Measurements from ENCODE around the gene TRIM8. TPM values are rescaled to one million over a fixed set of nuclear protein-coding genes. Genes with fewer than 3 reads are reported as not detected.
"Not testable (repeated sequence)": the region's sequence is repeated elsewhere in the genome, so short reads cannot be mapped to it uniquely, and the experiment has no call there.

The TRIM8 gene
- polyA plus RNA-seq, 1 donor, result 56.3 TPM

DNA sequence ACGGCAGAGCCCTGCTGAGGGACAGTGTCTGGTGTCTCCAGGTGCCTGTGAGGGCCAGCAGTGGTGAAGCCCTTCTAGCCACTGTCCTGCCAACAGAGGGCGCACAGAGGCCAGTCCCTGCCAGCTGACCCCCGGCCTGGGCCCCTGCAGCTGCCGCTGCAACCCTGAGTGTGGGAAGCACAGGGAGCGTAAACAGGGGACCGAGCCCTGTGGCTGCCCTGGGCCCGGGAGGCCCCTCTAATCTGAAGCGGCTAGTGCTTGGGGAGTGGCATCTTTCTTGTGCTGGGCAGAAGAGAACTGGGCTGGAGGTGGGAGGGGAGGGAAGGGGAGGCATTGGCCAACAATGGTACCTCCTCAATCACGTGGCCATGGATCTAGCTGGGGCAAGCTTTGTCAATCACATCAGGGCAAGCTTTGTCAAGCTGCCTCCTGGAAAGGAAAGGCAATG, 34.6 kb downstream of the TRIM8 start:
- peak; percentile 49 to 74 for DNase-seq
- peaks cover 7% of the 10 kb centered on the region for H3K36me3 ChIP-seq (ENCODE audit: control insufficient read depth, insufficient read depth, low read length)
- H3K27ac ChIP-seq (ENCODE audit: low read length), result no peak overlapping the region
- no peaks in the 10 kb centered on the region for H3K9me3 ChIP-seq (ENCODE audit: control insufficient read depth, low read depth, low read length)
- no peaks in the 10 kb centered on the region for H3K27me3 ChIP-seq (ENCODE audit: control insufficient read depth, insufficient read depth, low read length)
- H3K4me1 ChIP-seq (ENCODE audit: control insufficient read depth, insufficient read depth, low read length), result peaks cover 32% of the 10 kb centered on the region
- no CpG with 5 or more reads among the region's 9 CpGs for WGBS (ENCODE audit: insufficient coverage, low lambda C conversion rate)
- H3K4me3 ChIP-seq (ENCODE audit: low read length), result no peak overlapping the region

DNA sequence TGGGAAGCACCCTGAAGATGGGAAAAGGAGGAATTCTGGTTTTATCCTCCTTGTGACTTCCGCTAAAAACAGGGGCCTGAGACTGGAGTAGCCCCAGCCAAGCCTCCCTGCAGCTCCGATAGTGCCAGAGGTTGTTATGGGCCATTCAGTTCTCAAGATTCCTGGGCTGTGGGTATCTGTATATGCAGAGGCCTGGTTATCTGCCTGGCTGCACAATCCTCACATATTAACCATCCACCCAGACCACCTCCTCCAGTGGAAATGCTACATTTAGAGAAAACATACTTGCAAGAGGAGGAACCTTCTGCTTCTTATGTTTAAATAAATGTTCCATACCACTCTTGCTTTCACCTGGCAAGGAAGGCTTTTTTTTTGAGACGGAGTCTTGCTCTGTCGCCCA, 35.3 kb downstream of the TRIM8 start:
- Histone ChIP-seq H3K27me3 (ENCODE audit: control insufficient read depth, insufficient read depth, low read length) (no peaks in the 10 kb centered on the region), H3K36me3 (ENCODE audit: control insufficient read depth, insufficient read depth, low read length) (peaks cover 7% of the 10 kb centered on the region), H3K4me3 (ENCODE audit: low read length) (no peak overlapping the region), H3K9me3 (ENCODE audit: control insufficient read depth, low read depth, low read length) (no peaks in the 10 kb centered on the region), H3K27ac (ENCODE audit: low read length) (no peak overlapping the region), H3K4me1 (ENCODE audit: control insufficient read depth, insufficient read depth, low read length) (peaks cover 24% of the 10 kb centered on the region)
- no CpG with 5 or more reads among the region's 4 CpGs for WGBS (ENCODE audit: insufficient coverage, low lambda C conversion rate)
- DNase-seq, result no peak

DNA sequence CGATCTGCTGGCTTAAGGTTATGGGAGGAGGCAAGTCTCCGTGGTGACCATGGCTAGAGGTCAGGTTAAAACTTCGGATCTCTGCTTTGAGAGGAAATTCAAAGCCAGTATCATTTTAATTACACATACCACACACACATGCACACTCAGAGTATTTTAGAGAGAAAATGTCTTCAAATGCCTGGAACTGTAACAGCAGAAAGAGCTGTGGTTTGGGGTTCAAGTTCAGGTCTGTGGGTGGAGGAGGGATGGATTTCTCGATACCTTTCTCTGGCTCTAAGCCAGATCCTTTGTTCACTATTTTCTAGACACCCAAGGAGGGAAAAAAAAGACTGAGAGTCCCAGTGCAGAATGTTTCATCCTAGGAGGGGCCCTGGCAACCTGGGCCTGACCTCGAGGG, 37.4 kb downstream of the TRIM8 start:
- no CpG with 5 or more reads among the region's 5 CpGs for WGBS (ENCODE audit: insufficient coverage, low lambda C conversion rate)
- Histone ChIP-seq H3K9me3 (ENCODE audit: control insufficient read depth, low read depth, low read length) (no peaks in the 10 kb centered on the region), H3K27me3 (ENCODE audit: control insufficient read depth, insufficient read depth, low read length) (no peaks in the 10 kb centered on the region), H3K4me3 (ENCODE audit: low read length) (no peak overlapping the region), H3K36me3 (ENCODE audit: control insufficient read depth, insufficient read depth, low read length) (peaks cover 11% of the 10 kb centered on the region), H3K27ac (ENCODE audit: low read length) (no peak overlapping the region), H3K4me1 (ENCODE audit: control insufficient read depth, insufficient read depth, low read length) (peaks cover 12% of the 10 kb centered on the region)
- no peak for DNase-seq

DNA sequence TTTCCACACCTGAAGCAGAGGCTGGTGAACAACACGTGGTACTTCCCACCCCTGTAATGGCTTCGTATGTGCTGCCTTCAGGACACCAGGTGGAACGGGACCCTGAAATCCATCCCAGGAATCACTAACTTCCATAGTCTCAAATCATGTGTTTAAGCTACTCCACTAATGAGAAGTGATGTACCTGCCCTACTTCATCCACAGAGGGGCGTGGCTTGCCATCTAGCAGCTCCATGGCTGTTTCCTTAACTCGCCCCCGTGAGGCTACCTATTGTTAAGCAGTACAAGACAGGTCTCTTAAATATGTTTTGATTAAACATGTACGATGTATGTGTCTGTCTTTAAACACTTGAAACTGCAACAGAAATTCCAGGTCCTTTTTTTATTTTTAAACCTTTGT, 38.1 kb downstream of the TRIM8 start:
- no peak overlapping the region for H3K27ac ChIP-seq (ENCODE audit: low read length)
- H3K4me3 ChIP-seq (ENCODE audit: low read length), result no peak overlapping the region
- no peak for DNase-seq
- no peaks in the 10 kb centered on the region for H3K9me3 ChIP-seq (ENCODE audit: control insufficient read depth, low read depth, low read length)
- 60% methylated on average over 1 of the region's 7 CpGs for WGBS (ENCODE audit: insufficient coverage, low lambda C conversion rate)
- H3K27me3 ChIP-seq (ENCODE audit: control insufficient read depth, insufficient read depth, low read length), result no peaks in the 10 kb centered on the region
- peaks cover 9% of the 10 kb centered on the region for H3K4me1 ChIP-seq (ENCODE audit: control insufficient read depth, insufficient read depth, low read length)
- H3K36me3 ChIP-seq (ENCODE audit: control insufficient read depth, insufficient read depth, low read length), result peaks cover 11% of the 10 kb centered on the region

DNA sequence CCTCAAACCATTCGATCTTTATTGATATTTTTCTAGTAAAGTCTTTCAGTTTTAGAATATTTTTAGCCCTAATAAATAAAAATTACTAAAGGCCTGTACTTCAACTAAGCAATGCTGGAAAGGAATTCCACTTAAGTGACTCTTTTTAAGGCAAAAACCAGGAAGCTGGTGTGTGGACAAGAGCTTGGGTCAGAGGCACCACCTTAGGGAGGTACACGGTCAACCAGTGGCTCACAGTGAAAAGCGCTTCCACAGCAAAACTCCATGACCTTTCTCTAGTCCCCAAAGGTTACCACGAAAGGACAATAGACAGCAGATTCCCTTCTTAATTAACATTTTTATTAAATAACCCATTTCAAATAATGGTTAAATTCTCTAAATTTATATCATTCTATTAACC, 38.7 kb downstream of the TRIM8 start:
- Histone ChIP-seq H3K36me3 (ENCODE audit: control insufficient read depth, insufficient read depth, low read length) (peaks cover 11% of the 10 kb centered on the region), H3K4me1 (ENCODE audit: control insufficient read depth, insufficient read depth, low read length) (peaks cover 9% of the 10 kb centered on the region), H3K27ac (ENCODE audit: low read length) (no peak overlapping the region), H3K4me3 (ENCODE audit: low read length) (no peak overlapping the region), H3K9me3 (ENCODE audit: control insufficient read depth, low read depth, low read length) (no peaks in the 10 kb centered on the region), H3K27me3 (ENCODE audit: control insufficient read depth, insufficient read depth, low read length) (no peaks in the 10 kb centered on the region)
- DNase-seq, result no peak
- 100% methylated on average over 1 of the region's 4 CpGs for WGBS (ENCODE audit: insufficient coverage, low lambda C conversion rate)

DNA sequence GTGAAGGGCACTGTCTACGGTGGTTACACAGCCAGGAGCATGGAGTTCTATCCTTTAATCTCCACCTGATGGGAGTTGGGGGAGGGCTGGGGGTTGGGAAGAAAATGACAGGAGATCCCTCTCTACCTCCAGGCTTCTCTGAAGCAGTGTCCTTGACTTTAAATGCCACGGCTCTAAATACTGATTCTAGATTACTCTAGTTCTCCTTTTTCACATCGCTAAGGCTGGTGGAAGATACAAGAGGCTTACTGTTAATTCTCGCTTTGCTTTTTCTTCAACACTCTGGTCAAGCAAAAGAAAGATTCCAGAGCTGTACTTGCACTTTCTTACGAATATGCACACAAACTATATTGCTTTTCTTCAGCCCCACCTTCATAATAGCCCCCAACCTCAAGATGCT, 39.5 kb downstream of the TRIM8 start:
- no peaks in the 10 kb centered on the region for H3K9me3 ChIP-seq (ENCODE audit: control insufficient read depth, low read depth, low read length)
- no peak overlapping the region for H3K27ac ChIP-seq (ENCODE audit: low read length)
- H3K4me1 ChIP-seq (ENCODE audit: control insufficient read depth, insufficient read depth, low read length), result peaks cover 5% of the 10 kb centered on the region
- H3K27me3 ChIP-seq (ENCODE audit: control insufficient read depth, insufficient read depth, low read length), result no peaks in the 10 kb centered on the region
- 90% methylated on average over 2 of the region's 5 CpGs for WGBS (ENCODE audit: insufficient coverage, low lambda C conversion rate)
- H3K4me3 ChIP-seq (ENCODE audit: low read length), result no peak overlapping the region
- peaks cover 11% of the 10 kb centered on the region for H3K36me3 ChIP-seq (ENCODE audit: control insufficient read depth, insufficient read depth, low read length)
- DNase-seq, result no peak

DNA sequence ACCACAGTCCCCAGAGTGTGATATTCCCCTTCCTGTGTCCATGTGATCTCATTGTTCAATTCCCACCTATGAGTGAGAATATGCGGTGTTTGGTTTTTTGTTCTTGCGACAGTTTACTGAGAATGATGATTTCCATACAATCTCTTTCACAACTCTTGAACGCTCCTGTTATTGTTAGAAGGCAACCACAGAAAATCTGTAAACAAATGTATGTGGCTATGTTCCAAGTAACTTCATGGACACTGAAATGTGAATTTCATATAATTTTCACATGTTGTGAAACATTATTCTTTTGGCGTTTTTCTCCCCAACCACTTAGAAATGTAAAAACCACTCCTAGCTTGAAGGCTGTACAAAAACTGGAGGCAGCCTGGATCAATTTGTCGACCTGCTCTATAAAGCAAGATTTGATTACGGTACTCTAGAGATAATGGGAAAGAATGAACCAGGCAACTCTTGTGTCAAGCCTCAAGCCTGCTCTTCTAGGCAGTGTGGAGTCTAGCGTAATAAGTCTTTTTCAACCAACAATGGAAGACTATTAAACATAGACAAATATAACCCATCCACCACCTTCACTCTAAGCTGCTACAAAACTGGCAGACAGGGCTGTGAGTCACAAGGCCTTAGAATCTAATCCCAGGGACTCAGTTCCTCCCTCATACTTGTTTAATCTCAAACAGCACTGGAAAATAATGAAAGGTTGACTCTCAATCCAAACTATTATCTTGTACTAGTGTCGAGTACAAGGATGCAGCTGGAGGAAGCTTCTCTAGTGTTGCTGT, 47.2 kb downstream of the TRIM8 start:
- H3K27ac ChIP-seq (ENCODE audit: low read length), result no peak overlapping the region

DNA sequence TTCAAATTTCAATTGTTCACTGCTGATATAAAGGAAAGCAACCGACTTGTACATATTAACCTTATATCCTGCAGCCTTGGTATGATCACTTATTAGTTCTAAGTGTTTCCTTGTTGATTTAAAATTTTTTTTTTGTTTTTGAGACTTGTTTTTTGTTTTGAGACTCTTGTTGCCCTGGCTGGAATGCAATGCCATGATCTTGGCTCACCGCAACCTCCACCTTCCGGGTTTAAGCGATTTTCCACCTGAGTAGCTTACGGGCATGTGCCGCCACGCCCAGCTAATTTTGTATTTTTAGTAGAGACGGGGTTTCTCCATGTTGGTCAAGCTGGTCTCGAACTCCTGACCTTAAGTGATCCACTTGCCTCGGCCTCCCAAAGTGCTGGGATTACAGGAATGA, 51.1 kb downstream of the TRIM8 start:
- H3K27me3 ChIP-seq (ENCODE audit: control insufficient read depth, insufficient read depth, low read length); H3K27ac ChIP-seq (ENCODE audit: low read length); H3K4me3 ChIP-seq (ENCODE audit: low read length); H3K9me3 ChIP-seq (ENCODE audit: control insufficient read depth, low read depth, low read length); H3K4me1 ChIP-seq (ENCODE audit: control insufficient read depth, insufficient read depth, low read length); DNase-seq: not testable (repeated sequence)
- no CpG with 5 or more reads among the region's 10 CpGs for WGBS (ENCODE audit: insufficient coverage, low lambda C conversion rate)
- peaks cover 17% of the 10 kb centered on the region for H3K36me3 ChIP-seq (ENCODE audit: control insufficient read depth, insufficient read depth, low read length)

More for the DNA sequence above, 47.2 kb downstream of the TRIM8 start:
- H3K27me3 ChIP-seq (ENCODE audit: control insufficient read depth, insufficient read depth, low read length), result no peaks in the 10 kb centered on the region
- H3K9me3 ChIP-seq (ENCODE audit: control insufficient read depth, low read depth, low read length), result no peaks in the 10 kb centered on the region
- DNase-seq, result no peak
- H3K4me3 ChIP-seq (ENCODE audit: low read length), result no peak overlapping the region
- H3K36me3 ChIP-seq (ENCODE audit: control insufficient read depth, insufficient read depth, low read length), result peaks cover under 1% of the 10 kb centered on the region
- no peaks in the 10 kb centered on the region for H3K4me1 ChIP-seq (ENCODE audit: control insufficient read depth, insufficient read depth, low read length)
- 100% methylated on average over 1 of the region's 8 CpGs for WGBS (ENCODE audit: insufficient coverage, low lambda C conversion rate)

DNA sequence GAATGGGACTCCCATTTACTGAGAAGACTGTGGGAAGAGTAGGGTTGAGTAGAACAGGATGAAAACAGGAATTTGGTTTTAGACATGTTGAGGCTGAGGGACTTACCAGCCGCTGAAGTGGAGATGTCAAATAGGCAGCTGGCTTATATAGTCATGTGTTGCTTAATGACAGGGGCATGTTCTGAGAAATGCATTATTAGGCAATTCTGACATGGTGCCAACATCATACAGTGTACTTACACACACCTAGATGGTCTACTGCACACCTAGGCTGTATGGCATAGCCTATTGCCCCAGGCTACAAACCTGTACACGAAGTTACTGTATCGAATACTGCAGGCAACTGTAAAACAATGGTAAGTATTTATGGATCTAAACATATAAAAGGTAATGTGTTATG, 52.5 kb downstream of the TRIM8 start:
- H3K36me3 ChIP-seq (ENCODE audit: control insufficient read depth, insufficient read depth, low read length), result peaks cover 17% of the 10 kb centered on the region

DNA sequence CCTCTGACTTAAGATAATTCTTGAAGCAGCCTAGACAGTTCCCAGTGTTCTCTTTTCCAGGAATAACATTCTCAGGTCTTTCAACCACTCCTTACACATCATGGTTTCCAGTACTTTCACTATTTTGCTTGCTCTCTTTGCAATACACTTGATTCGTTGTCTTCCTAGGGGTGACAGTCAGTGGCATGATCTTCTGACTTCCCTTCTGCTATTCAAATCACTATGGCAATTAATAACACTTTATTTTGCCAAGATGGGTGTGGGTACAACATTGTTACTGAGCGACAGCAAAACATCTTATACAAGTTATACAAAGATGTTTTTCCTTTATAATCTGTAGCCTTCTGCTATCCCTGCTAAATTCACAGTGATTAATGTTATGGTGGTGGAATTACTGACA, 54.6 kb downstream of the TRIM8 start:
- Histone ChIP-seq H3K9me3 (ENCODE audit: control insufficient read depth, low read depth, low read length) (no peaks in the 10 kb centered on the region), H3K27me3 (ENCODE audit: control insufficient read depth, insufficient read depth, low read length) (no peaks in the 10 kb centered on the region), H3K27ac (ENCODE audit: low read length) (no peak overlapping the region), H3K4me3 (ENCODE audit: low read length) (no peak overlapping the region), H3K4me1 (ENCODE audit: control insufficient read depth, insufficient read depth, low read length) (no peaks in the 10 kb centered on the region), H3K36me3 (ENCODE audit: control insufficient read depth, insufficient read depth, low read length) (peaks cover 17% of the 10 kb centered on the region)
- WGBS (ENCODE audit: insufficient coverage, low lambda C conversion rate), result 100% methylated on average over 1 of the region's 2 CpGs
- DNase-seq, result no peak

More for the DNA sequence above, 52.5 kb downstream of the TRIM8 start:
- no peaks in the 10 kb centered on the region for H3K9me3 ChIP-seq (ENCODE audit: control insufficient read depth, low read depth, low read length)
- H3K4me1 ChIP-seq (ENCODE audit: control insufficient read depth, insufficient read depth, low read length), result no peaks in the 10 kb centered on the region
- H3K27me3 ChIP-seq (ENCODE audit: control insufficient read depth, insufficient read depth, low read length), result no peaks in the 10 kb centered on the region
- H3K4me3 ChIP-seq (ENCODE audit: low read length), result no peak overlapping the region
- DNase-seq, result no peak
- WGBS (ENCODE audit: insufficient coverage, low lambda C conversion rate), result 100% methylated on average over 1 of the region's 3 CpGs
- H3K27ac ChIP-seq (ENCODE audit: low read length), result no peak overlapping the region

DNA sequence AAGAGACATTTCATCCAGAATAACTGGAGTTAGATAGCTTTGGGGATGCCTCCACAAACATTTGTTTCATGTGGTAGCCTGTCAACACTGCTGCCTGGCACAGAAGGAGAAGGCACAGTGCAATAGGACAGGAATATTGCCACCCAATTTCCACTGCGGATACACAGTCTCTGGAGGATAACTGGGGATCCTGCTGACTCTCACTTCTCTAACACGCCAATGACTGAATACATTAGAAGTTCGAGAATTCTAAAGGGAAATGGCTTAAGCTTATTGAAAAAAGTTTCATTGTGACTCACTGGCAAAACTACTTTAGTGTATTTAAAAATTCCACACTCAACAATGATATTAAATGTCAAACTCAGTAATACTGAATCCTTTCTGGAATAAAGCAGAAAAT, 57.0 kb downstream of the TRIM8 start:
- Histone ChIP-seq H3K36me3 (ENCODE audit: control insufficient read depth, insufficient read depth, low read length) (peaks cover 17% of the 10 kb centered on the region), H3K9me3 (ENCODE audit: control insufficient read depth, low read depth, low read length) (no peaks in the 10 kb centered on the region), H3K27ac (ENCODE audit: low read length) (no peak overlapping the region), H3K4me3 (ENCODE audit: low read length) (no peak overlapping the region), H3K27me3 (ENCODE audit: control insufficient read depth, insufficient read depth, low read length) (no peaks in the 10 kb centered on the region), H3K4me1 (ENCODE audit: control insufficient read depth, insufficient read depth, low read length) (no peaks in the 10 kb centered on the region)
- WGBS (ENCODE audit: insufficient coverage, low lambda C conversion rate), result no CpG with 5 or more reads among the region's 3 CpGs
- no peak for DNase-seq
